ENCODE data around the gene RASAL1.
A peak's percentile ranks its signal among the peaks of the same experiment; 100 is the strongest.

RASAL1 gene

GRCh38 chr12:113179023-113179422, 43.5 kb upstream of the RASAL1 start:
- TF ChIP-seq, protein P1, sequence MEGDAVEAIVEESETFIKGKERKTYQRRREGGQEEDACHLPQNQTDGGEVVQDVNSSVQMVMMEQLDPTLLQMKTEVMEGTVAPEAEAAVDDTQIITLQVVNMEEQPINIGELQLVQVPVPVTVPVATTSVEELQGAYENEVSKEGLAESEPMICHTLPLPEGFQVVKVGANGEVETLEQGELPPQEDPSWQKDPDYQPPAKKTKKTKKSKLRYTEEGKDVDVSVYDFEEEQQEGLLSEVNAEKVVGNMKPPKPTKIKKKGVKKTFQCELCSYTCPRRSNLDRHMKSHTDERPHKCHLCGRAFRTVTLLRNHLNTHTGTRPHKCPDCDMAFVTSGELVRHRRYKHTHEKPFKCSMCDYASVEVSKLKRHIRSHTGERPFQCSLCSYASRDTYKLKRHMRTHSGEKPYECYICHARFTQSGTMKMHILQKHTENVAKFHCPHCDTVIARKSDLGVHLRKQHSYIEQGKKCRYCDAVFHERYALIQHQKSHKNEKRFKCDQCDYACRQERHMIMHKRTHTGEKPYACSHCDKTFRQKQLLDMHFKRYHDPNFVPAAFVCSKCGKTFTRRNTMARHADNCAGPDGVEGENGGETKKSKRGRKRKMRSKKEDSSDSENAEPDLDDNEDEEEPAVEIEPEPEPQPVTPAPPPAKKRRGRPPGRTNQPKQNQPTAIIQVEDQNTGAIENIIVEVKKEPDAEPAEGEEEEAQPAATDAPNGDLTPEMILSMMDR (IDR thresholded peaks at IDR 0.05; ENCODE audit: low read depth, low read length): no peak
- no peak overlapping the region for H3K4me3 ChIP-seq (ENCODE audit: low read depth, low read length)

DNA sequence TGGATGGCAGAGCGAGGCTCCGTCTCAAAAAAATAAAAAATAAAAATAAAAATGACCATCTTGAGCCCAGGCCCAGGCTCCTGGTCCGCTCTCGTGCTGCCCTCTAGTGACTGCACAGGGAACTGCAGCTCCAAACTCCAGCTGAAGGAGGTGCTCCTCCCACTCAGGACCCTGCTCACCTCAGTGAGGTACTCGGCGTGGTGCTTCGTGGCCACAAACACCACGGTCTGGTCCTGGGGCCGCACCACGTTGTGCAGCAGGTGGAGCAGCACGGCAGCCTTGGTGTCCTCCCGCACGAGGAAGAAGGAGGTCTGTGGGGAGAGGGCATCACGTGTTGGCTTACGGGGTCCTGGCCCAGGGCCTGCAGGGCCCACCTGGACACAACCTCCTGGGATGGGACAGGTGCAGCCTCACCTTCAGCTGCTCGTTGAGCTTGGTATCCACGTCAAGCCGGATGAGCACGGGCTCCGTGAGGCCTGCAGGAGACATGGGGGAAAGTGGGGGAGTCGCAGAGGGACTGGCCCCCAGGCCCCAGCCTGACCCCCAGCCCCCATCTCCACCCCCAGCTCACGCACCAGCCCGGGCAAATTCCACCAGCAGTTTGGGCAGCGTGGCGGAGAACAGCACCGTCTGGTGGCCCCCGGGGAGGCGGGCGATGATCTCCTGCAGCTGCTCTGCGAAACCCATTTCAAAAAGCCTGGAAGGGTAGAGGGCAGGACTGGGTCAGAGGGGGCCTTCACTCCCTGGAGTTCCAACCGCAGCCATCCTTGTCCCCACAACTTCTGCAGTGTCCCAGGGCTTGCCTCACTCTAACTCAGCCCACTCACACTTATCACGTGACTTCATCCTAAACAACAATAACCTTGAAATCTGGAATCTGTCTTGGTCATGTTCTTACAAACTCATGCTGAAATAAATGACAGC, 39.2 kb upstream of the RASAL1 start:
- H3K4me3 ChIP-seq (ENCODE audit: low read depth, low read length): no peak overlapping the region
- TF ChIP-seq, protein P1 (IDR thresholded peaks at IDR 0.05; ENCODE audit: low read depth, low read length): peak; percentile 99

DNA sequence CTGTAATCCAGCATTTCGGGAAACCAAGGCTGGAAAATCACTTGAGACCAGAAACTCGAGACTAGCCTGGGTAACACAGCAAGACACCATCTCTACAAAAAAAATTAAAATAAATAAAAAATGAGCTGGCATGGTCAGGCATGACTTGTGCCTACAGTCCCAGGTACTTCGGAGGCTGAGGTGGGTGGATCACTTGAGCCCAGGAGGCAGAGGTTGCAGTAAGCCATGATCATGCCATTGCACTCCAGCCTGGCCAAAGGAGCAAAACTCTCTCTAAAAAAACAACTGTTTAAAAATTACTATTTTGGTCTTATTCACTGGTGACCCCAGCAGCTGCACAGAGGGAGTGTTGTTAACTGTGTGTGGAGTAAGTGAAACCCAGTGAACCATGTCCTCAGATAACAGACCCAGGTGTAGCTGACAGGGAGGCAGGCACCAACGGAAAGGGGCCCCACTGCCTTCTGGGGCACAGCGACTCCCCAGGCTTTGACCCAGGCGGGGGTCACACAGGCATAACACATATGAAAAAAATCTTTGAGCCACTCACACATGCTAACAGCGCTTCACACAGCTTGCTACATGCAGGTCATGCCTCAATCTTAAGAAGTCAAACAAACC, 37.6 kb upstream of the RASAL1 start:
- TF ChIP-seq, protein P1 (IDR thresholded peaks at IDR 0.05; ENCODE audit: low read depth, low read length): no peak

DNA sequence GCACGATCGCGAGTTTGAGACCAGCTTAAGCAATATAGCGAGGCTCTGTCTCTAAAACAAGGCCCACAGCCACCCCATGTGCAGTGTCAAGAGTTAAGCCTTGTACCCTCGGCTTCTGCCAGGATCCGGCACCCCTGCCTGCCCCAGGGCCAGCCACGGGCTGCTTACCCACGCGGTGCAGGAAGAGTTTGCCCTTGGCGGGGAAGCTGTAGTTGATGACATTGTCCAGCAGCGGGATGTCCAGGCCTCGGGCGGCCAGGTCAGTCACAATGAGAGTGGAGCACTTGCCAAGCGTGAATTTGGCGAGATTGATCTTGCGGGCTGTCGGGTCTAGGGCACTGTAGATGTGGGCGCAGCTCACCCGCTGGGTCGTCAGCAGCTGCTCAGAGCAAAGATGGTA, 36.6 kb upstream of the RASAL1 start:
- TF ChIP-seq, protein P1 (IDR thresholded peaks at IDR 0.05; ENCODE audit: low read depth, low read length): no peak
- no peak overlapping the region for H3K4me3 ChIP-seq (ENCODE audit: low read depth, low read length)

More for the DNA sequence above, 37.6 kb upstream of the RASAL1 start:
- no peak overlapping the region for H3K4me3 ChIP-seq (ENCODE audit: low read depth, low read length)

- H3K4me3 ChIP-seq (ENCODE audit: low read depth, low read length): no peak overlapping the region
- TF ChIP-seq, protein P1 (IDR thresholded peaks at IDR 0.05; ENCODE audit: low read depth, low read length): no peak
Measured at GRCh38 chr12:113171543-113171942, 36.0 kb upstream of the RASAL1 start.

DNA sequence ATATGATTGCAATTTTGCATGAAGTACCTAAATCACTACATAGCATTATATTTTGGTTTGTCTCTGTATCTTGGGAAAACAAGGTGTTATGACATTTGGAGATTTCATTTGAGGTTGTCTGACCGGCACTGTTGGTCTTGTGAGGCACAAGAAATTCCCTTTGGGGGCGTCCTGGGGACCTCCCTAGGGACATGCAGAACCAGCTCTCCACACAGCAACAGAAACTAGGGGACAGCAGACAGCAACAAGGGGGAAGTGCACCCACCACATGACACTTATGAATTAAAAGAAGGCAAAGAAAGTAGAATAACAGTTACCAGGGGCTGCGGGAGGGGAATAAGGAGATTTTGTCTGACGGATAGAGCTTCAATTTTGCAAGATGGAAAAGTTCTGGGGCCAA, 35.4 kb upstream of the RASAL1 start:
- TF ChIP-seq, protein P1 (IDR thresholded peaks at IDR 0.05; ENCODE audit: low read depth, low read length): no peak
- H3K4me3 ChIP-seq (ENCODE audit: low read depth, low read length): no peak overlapping the region

GRCh38 chr12:113170457-113170856, 34.9 kb upstream of the RASAL1 start:
- TF ChIP-seq, protein P1 (IDR thresholded peaks at IDR 0.05; ENCODE audit: low read depth, low read length): no peak
- H3K4me3 ChIP-seq (ENCODE audit: low read depth, low read length): no peak overlapping the region

All from WI38 (cell line).